ENCODE measurements around the gene KIFBP.

DNA sequence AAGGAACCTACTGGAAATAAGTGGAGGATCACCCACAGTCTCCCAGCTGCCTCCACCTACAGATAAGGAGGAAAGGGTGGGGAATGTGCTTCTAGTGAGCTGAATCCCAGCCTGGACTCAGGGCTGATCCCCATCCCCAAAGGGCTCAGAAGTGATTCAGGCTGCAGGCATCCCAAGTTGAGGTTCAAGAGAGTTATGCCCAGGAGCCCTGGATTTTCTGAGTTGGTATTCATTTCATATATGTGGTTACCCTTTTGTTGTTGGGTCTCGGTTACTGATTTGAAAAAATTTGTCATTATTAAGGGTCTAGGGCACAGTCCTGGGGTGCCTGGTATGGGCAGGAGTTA is 69.3 kb downstream of the KIFBP start:
- TF ChIP-seq, protein P1, sequence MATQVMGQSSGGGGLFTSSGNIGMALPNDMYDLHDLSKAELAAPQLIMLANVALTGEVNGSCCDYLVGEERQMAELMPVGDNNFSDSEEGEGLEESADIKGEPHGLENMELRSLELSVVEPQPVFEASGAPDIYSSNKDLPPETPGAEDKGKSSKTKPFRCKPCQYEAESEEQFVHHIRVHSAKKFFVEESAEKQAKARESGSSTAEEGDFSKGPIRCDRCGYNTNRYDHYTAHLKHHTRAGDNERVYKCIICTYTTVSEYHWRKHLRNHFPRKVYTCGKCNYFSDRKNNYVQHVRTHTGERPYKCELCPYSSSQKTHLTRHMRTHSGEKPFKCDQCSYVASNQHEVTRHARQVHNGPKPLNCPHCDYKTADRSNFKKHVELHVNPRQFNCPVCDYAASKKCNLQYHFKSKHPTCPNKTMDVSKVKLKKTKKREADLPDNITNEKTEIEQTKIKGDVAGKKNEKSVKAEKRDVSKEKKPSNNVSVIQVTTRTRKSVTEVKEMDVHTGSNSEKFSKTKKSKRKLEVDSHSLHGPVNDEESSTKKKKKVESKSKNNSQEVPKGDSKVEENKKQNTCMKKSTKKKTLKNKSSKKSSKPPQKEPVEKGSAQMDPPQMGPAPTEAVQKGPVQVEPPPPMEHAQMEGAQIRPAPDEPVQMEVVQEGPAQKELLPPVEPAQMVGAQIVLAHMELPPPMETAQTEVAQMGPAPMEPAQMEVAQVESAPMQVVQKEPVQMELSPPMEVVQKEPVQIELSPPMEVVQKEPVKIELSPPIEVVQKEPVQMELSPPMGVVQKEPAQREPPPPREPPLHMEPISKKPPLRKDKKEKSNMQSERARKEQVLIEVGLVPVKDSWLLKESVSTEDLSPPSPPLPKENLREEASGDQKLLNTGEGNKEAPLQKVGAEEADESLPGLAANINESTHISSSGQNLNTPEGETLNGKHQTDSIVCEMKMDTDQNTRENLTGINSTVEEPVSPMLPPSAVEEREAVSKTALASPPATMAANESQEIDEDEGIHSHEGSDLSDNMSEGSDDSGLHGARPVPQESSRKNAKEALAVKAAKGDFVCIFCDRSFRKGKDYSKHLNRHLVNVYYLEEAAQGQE (IDR thresholded peaks at IDR 0.05; ENCODE audit: insufficient read depth in 1 of 2, low read depth in 2 of 2, low read length in 2 of 2): no peak
- TF ChIP-seq POLR2AphosphoS5 (IDR thresholded peaks at IDR 0.05; ENCODE audit: low read depth, low read length): no peak
